Lower leg skin (tissue), 3 donors: ENCODE data around the gene FGB.

Experiments used
- POLR2A ChIP-seq, 2 donors: fragments of 450-650 bp; IDR thresholded peaks; one replicate each; pipeline ENCODE4 v1.6.1; 2016 to 2017; ENCODE audit warnings: antibody characterized with exemption in 2 of 2, mild to moderate bottlenecking in 1 of 2, moderate library complexity in 1 of 2
- TF ChIP-seq, protein P1 (sequence below), 3 donors: fragments of 450-650 bp; IDR thresholded peaks; one replicate each; pipeline ENCODE4 v1.5.1; 2016; ENCODE audit warnings: antibody characterized with exemption in 3 of 3, mild to moderate bottlenecking in 3 of 3, moderate library complexity in 2 of 3

DNA sequence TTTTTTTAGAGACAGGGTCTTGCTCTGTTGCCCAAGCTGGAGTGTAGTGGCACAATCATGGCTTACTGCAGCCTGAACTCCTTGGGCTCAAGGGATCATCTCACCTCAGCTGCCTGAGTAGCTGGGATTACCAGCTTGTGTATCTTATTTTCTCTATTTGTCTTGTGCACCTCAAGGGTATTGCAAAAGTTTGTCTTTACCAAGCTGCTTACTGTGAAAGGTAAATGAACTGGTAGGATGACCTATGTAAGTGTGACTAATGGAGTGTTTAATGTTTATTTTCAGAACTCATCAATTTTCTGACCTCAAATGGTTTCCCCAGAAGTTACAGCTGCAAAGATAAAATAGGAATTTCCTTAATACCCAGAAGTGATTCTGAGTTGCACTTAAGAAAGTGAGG lies 33.0 kb downstream of the FGB start:
- no peak for TF ChIP-seq POLR2A (IDR thresholded peaks at IDR 0.05)
- TF ChIP-seq, protein P1, sequence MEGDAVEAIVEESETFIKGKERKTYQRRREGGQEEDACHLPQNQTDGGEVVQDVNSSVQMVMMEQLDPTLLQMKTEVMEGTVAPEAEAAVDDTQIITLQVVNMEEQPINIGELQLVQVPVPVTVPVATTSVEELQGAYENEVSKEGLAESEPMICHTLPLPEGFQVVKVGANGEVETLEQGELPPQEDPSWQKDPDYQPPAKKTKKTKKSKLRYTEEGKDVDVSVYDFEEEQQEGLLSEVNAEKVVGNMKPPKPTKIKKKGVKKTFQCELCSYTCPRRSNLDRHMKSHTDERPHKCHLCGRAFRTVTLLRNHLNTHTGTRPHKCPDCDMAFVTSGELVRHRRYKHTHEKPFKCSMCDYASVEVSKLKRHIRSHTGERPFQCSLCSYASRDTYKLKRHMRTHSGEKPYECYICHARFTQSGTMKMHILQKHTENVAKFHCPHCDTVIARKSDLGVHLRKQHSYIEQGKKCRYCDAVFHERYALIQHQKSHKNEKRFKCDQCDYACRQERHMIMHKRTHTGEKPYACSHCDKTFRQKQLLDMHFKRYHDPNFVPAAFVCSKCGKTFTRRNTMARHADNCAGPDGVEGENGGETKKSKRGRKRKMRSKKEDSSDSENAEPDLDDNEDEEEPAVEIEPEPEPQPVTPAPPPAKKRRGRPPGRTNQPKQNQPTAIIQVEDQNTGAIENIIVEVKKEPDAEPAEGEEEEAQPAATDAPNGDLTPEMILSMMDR (IDR thresholded peaks at IDR 0.05), result no peak
